Esophagus (tissue), 2 donors: ENCODE measurements around the gene VAV1. TPM values are rescaled to one million over a fixed set of nuclear protein-coding genes. Genes with fewer than 3 reads are reported as not detected.

Experiments used
- H3K27ac ChIP-seq, 2 donors: one replicate each; pipeline ENCODE4 v1.5.1; 2013; ENCODE audit warnings: low read depth in 2 of 2, mild to moderate bottlenecking in 2 of 2, inconsistent platforms in 1 of 2, low read length in 1 of 2, moderate library complexity in 1 of 2
- H3K27me3 ChIP-seq, 2 donors: one replicate each; pipeline ENCODE4 v1.6.1; 2013; ENCODE audit warnings: low read length in 2 of 2, control low read depth in 1 of 2, mild to moderate bottlenecking in 1 of 2; ENCODE audit not compliant: insufficient read depth in 2 of 2, control insufficient read depth in 1 of 2
- H3K36me3 ChIP-seq, 2 donors: one replicate each; pipeline ENCODE4 v1.6.1; 2013; ENCODE audit warnings: low read length in 1 of 2; ENCODE audit not compliant: control insufficient read depth in 2 of 2, insufficient read depth in 2 of 2
- H3K4me1 ChIP-seq, 2 donors: one replicate each; pipeline ENCODE4 v1.6.1; 2013; ENCODE audit warnings: low read length in 1 of 2; ENCODE audit not compliant: control insufficient read depth in 2 of 2, insufficient read depth in 2 of 2
- H3K4me3 ChIP-seq, 2 donors: one replicate each; pipeline ENCODE4 v1.5.1; 2013; ENCODE audit warnings: low read length in 2 of 2, mild to moderate bottlenecking in 2 of 2, low read depth in 1 of 2, moderate library complexity in 1 of 2
- H3K9me3 ChIP-seq, 2 donors: one replicate each; pipeline ENCODE4 v1.6.1; 2013; ENCODE audit warnings: mild to moderate bottlenecking in 2 of 2, low read depth in 1 of 2, low read length in 1 of 2, moderate library complexity in 1 of 2; ENCODE audit not compliant: control insufficient read depth in 2 of 2, insufficient read depth in 1 of 2
- WGBS, 2 donors: extraction: QIAGEN DNeasy Blood & Tissue Kit; methylation state at CpG; one replicate each; pipeline ENCODE4 v1.1.7; 2013; 5-methylcytosine and 5-hydroxymethylcytosine counted together
- polyA plus RNA-seq, 2 donors: library from polyadenylated mRNA; stranded (reverse); fragments of 200-250 nt; gene quantifications; one replicate each; pipeline ENCODE4 v1.2.3, GENCODE V29; 2013
- donor health status: healthy with polysubstance abuse.
- donor health status: Bipolar disorder and iron deficiency.

The VAV1 gene, protein sequence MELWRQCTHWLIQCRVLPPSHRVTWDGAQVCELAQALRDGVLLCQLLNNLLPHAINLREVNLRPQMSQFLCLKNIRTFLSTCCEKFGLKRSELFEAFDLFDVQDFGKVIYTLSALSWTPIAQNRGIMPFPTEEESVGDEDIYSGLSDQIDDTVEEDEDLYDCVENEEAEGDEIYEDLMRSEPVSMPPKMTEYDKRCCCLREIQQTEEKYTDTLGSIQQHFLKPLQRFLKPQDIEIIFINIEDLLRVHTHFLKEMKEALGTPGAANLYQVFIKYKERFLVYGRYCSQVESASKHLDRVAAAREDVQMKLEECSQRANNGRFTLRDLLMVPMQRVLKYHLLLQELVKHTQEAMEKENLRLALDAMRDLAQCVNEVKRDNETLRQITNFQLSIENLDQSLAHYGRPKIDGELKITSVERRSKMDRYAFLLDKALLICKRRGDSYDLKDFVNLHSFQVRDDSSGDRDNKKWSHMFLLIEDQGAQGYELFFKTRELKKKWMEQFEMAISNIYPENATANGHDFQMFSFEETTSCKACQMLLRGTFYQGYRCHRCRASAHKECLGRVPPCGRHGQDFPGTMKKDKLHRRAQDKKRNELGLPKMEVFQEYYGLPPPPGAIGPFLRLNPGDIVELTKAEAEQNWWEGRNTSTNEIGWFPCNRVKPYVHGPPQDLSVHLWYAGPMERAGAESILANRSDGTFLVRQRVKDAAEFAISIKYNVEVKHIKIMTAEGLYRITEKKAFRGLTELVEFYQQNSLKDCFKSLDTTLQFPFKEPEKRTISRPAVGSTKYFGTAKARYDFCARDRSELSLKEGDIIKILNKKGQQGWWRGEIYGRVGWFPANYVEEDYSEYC
- 1 to 10 TPM; 1.3 to 8.4 TPM for polyA plus RNA-seq

DNA sequence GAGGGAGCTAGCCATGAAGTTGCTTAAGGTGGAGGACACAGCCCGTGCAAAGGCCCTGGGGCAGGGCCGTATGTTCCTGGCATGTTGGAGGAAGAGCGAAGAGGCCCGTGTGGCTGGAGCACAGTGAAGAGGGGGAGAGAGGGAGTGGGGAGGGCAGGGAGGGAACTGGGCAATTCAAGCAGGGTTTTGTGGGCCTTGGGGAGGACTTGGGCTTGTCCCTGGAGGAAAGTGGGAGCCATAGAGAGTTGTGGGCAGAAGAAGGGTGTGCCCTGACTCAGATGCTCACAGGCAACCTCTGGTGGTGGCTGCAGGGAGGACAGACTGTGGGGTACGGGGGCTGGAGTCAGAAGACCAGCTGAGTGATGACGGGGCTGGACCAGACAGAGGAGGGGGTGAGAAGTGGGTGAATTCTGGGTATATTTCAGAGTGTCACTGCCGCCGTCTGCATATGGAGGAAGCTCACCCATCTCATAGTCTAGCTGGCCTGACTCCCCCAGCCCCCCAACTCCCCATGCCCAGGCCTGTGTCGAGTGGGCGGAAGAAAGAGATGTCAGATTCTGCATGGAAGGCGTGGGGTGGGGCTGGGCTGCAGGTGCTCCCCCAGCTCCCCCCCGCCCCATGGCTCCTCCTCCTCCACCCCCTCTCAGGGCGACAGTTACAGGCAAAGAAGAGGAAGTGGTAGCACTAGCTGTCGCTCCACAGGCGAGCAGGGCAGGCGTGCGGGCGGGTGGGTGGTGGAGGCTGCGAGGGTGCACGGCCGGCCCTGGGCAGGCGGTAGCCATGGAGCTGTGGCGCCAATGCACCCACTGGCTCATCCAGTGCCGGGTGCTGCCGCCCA is at the start of gene VAV1:
VAV1 (plus strand) TSS at position 681 of the 838 bp plus-strand sequence; CDS start at position 781, 100 bp downstream.
- whole genome bisulfite sequencing, 2 donors: 38 to 41% methylated on average over 24 to 25 of the region's 25 CpGs
- Histone ChIP-seq H3K27me3 (no peaks in the 10 kb centered on the region), H3K4me3 (peak within 1 kb of the TSS; percentile 26 to 58), H3K27ac (no peak within 1 kb of the TSS), H3K36me3 (no peaks in the 10 kb centered on the region), H3K9me3 (no peaks in the 10 kb centered on the region), H3K4me1 (peaks cover 0 to 3% of the 10 kb centered on the region in 2 donors)

DNA sequence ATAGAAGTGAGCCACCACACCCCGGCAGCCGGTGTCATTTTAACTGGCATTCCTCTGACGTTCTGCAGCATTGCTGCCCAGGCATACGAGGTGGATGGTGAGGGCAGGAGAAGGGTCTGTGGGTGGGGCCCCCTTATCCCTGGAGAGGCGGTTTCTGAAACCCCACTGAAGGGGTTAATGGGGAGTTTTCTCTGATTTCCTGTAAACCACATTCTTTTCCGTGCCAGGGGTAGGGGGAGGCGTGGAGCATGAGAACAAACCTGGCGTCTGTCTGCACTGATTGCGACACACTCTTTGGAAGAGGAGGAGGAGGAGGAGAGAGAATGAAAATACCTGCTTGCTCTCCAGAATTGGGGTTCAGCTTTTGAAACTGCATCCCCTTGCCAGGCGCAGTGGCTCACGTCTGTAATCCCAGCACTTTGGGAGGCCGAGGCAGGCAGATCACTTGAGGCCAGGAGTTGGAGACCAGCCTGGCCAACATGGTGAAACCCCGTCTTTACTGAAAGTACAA is 49.3 kb upstream of the VAV1 start:
- no peaks in the 10 kb centered on the region for H3K36me3 ChIP-seq
- H3K27ac ChIP-seq: peak overlapping the region; percentile 20 to 37
- H3K4me3 ChIP-seq: no peak overlapping the region
- H3K4me1 ChIP-seq: peaks cover 0 to 6% of the 10 kb centered on the region in 2 donors
- WGBS, 2 donors: 16 to 21% methylated on average over 13 of the region's 13 CpGs
- no peaks in the 10 kb centered on the region for H3K9me3 ChIP-seq
- H3K27me3 ChIP-seq: no peaks in the 10 kb centered on the region

DNA sequence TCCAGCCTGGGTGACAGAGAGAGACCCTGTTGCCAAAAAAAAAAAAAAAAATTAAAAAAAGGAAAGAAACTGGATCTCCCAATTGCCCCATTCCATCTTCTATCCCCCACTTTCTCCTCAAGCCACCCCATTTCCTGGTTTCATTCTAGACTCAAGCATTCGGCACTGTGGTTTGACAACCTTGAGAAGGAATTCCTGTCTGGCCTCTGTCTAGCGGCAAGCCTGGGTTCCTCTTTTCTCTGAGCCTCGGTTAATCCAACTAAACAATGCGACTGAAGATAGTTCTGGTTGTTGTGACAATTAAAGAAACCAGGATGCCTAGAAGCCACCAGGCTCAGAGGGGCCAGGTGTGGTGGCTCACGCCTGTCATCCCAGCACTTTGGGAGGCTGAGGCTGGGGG is 48.8 kb upstream of the VAV1 start:
- H3K9me3 ChIP-seq: no peaks in the 10 kb centered on the region
- no peak overlapping the region for H3K4me3 ChIP-seq
- peaks cover 0 to 4% of the 10 kb centered on the region in 2 donors for H3K4me1 ChIP-seq
- no peak overlapping the region for H3K27ac ChIP-seq
- H3K36me3 ChIP-seq: no peaks in the 10 kb centered on the region
- WGBS, 2 donors: 57 to 61% methylated on average over 5 of the region's 5 CpGs
- H3K27me3 ChIP-seq: no peaks in the 10 kb centered on the region

DNA sequence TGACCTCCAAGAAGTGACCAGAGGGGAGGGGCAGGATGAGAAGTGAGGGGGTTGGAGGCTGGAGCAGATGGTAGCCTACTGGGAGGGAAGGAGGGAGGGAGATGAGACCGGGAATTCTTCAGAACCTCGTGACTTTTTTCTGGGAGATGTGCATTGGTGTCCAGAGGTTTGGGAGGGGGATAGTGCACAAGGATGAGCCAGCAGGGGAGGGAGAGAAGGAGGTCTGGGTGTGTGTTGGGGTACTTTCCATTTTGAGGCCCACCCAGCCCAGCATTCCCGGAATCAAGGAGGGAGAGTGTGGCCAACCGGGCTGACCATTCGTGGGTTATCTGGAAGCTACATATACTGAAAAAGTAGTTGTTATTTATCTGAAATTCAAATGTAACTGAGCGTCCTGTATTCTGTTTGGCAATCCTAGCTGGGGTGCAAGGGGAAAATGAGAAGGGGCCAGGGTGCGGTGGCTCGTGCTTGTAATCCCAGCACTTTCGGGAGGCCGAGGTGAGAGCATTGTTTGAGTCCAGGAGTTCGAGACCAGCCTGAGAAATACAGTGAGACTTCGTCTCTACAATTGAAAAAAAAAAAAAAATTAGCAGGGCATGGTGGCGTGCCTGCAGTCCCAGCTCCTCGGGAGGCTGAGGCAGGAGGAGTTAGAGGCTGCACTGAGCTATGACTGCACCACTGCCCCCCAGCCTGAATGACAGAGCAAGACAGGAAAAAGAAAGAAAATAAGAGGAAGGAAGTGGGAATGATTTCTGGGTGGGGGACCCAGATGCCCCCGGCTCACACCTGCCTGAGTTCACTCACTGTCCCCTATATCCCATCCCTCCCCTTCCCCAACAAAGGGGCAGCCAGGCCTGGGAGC is 47.6 kb upstream of the VAV1 start:
- no peak overlapping the region for H3K27ac ChIP-seq
- WGBS, 2 donors: 71 to 74% methylated on average over 15 of the region's 15 CpGs
- no peak overlapping the region for H3K4me3 ChIP-seq
- no peaks in the 10 kb centered on the region for H3K36me3 ChIP-seq
- no peaks in the 10 kb centered on the region for H3K9me3 ChIP-seq
- no peaks in the 10 kb centered on the region for H3K27me3 ChIP-seq
- no peaks in the 10 kb centered on the region for H3K4me1 ChIP-seq

DNA sequence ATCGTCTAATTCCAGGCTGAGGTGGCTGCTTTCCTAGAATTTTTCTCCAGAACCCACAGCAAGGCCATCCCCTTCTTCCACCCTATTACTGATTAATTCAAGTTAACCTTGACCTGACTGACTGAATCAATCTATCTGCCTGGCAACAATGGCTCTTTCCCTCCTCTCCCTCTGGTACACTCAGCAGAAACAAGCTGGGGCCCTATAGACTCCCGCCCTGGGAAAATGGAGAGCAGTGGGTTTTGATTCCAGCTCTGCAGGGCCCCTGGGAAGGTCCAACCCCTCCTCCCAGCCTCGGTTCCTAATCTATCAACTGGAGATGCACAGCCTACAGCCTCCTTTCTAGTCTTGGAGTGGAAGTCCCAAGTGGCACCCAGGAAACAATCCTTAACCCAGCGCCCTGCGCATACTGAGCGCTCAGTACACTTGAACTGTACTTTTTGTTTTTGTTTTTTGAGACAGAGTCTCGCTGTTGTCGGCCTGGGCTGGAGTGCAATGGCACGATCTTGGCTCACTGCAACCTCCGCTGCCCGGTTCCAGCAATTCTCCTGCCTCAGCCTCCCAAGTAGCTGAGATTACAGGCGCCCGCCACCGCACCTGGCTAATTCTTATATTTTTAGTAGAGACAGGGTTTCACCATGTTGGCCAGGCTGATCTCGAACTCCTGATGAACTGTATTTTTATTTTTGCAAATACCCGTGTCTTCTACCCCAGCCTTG is 46.8 kb upstream of the VAV1 start:
- whole genome bisulfite sequencing, 2 donors: 85 to 86% methylated on average over 16 of the region's 16 CpGs
- H3K4me3 ChIP-seq: no peak overlapping the region
- no peaks in the 10 kb centered on the region for H3K27me3 ChIP-seq
- H3K4me1 ChIP-seq: no peaks in the 10 kb centered on the region
- H3K36me3 ChIP-seq: no peaks in the 10 kb centered on the region
- H3K27ac ChIP-seq: no peak overlapping the region
- H3K9me3 ChIP-seq: no peaks in the 10 kb centered on the region

DNA sequence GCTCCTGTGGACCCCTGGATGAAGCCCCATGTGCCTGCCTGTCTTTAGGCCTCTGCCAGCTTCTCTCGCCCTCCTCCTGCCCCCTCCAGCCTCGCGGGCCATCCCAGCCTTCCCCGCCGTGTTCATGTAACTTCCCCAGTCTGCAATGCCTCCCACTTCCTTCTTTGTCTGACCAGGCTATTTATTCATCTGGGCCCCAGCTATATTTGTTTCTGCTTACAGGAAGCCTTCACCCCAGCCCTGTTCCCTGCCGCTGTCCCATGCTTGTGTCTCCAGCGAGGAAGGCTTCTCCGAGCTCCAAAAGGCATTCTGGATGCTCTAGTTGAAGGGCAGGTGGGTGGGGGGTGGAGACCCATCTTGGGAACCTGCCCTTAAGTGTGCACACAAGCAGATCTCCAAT is 44.2 kb upstream of the VAV1 start:
- Histone ChIP-seq H3K4me1 (no peaks in the 10 kb centered on the region), H3K36me3 (peaks cover 5 to 22% of the 10 kb centered on the region in 2 donors), H3K27me3 (no peaks in the 10 kb centered on the region), H3K27ac (peak overlapping the region in 1 of 2 donors; percentile 9), H3K4me3 (no peak overlapping the region), H3K9me3 (peaks cover 0 to 3% of the 10 kb centered on the region in 2 donors)
- WGBS, 2 donors: 37 to 52% methylated on average over 8 of the region's 8 CpGs

DNA sequence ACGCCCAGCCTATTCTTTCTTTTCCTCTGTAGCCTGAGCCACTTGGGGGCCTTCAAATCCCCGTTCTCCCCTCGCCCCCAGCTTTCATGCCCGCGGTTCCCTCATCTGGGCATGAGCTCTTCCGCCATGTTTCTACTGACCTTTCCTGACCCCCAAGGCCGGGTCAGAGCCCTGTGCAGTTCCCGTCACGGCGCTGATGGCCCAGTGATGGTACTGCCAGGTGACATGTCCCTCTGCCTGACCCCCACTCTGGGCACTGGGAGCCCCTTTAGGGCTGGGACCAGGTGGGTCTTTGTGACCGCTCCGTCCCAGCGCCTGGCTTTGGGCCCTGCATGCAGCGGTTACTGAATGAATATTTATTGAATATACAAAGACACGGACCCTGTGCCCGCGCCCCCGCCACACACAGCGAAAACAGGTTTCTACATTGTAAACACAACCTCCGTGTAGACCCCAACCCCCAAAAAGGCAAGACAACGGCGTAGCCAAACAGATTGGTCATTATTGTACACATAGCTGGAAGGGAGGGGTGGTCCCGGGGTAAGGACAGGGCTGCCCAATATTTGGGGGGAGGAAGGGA is 42.8 kb upstream of the VAV1 start:
- peaks cover 0 to 3% of the 10 kb centered on the region in 2 donors for H3K9me3 ChIP-seq
- peaks cover 5 to 26% of the 10 kb centered on the region in 2 donors for H3K36me3 ChIP-seq
- no peaks in the 10 kb centered on the region for H3K4me1 ChIP-seq
- no peak overlapping the region for H3K4me3 ChIP-seq
- WGBS, 2 donors: 84 to 86% methylated on average over 23 of the region's 23 CpGs
- H3K27me3 ChIP-seq: no peaks in the 10 kb centered on the region
- H3K27ac ChIP-seq: no peak overlapping the region
